ENCODE results near the gene SYNE2.
"Not testable (repeated sequence)": the region's sequence is repeated elsewhere in the genome, so short reads cannot be mapped to it uniquely, and the experiment has no call there.

The SYNE2 gene

GRCh38 chr14:64035143-64035542 is 182.3 kb downstream of the SYNE2 start:
- Histone ChIP-seq H3K4me1 (no peaks in the 10 kb centered on the region), H3K4me2 (ENCODE audit: low read length) (no peak overlapping the region), H3K27ac (no peak overlapping the region), H3K27me3 (ENCODE audit: control insufficient read depth, insufficient read depth, low read length) (no peaks in the 10 kb centered on the region), H3K4me3 (ENCODE audit: low read depth, low read length) (no peak overlapping the region), H3K36me3 (ENCODE audit: control insufficient read depth, insufficient read depth, low read length) (no peaks in the 10 kb centered on the region), H3K79me2 (no peaks in the 10 kb centered on the region), H2AFZ (no peak overlapping the region), H3K9me3 (ENCODE audit: control insufficient read depth, low read length) (no peaks in the 10 kb centered on the region), H3K9ac (no peak overlapping the region)
- TF ChIP-seq CTCF (IDR thresholded peaks at IDR 0.05), result no peak

- H3K36me3 ChIP-seq (ENCODE audit: control insufficient read depth, insufficient read depth, low read length); H3K9ac ChIP-seq; H3K9me3 ChIP-seq (ENCODE audit: control insufficient read depth, low read length); H3K79me2 ChIP-seq; H3K4me2 ChIP-seq (ENCODE audit: low read length); H3K4me3 ChIP-seq (ENCODE audit: low read depth, low read length); H3K27me3 ChIP-seq (ENCODE audit: control insufficient read depth, insufficient read depth, low read length); H2AFZ ChIP-seq; H3K27ac ChIP-seq; H3K4me1 ChIP-seq: not testable (repeated sequence)
These were observed 185.3 kb downstream of the SYNE2 start for GRCh38 chr14:64037869-64038745.

- no peak overlapping the region for H2AFZ ChIP-seq
- H3K36me3 ChIP-seq (ENCODE audit: control insufficient read depth, insufficient read depth, low read length), result no peaks in the 10 kb centered on the region
- H3K27me3 ChIP-seq (ENCODE audit: control insufficient read depth, insufficient read depth, low read length), result no peaks in the 10 kb centered on the region
- H3K27ac ChIP-seq, result no peak overlapping the region
- no peaks in the 10 kb centered on the region for H3K4me1 ChIP-seq
- H3K9me3 ChIP-seq (ENCODE audit: control insufficient read depth, low read length), result no peaks in the 10 kb centered on the region
- no peak overlapping the region for H3K4me3 ChIP-seq (ENCODE audit: low read depth, low read length)
- H3K9ac ChIP-seq, result no peak overlapping the region
- TF ChIP-seq CTCF (IDR thresholded peaks at IDR 0.05), result no peak
- no peak overlapping the region for H3K4me2 ChIP-seq (ENCODE audit: low read length)
- no peaks in the 10 kb centered on the region for H3K79me2 ChIP-seq
These were observed 186.2 kb downstream of the SYNE2 start for GRCh38 chr14:64038841-64039542.

- no peak overlapping the region for H3K4me3 ChIP-seq (ENCODE audit: low read depth, low read length)
- H3K4me2 ChIP-seq (ENCODE audit: low read length), result no peak overlapping the region
- no peak for TF ChIP-seq CTCF (IDR thresholded peaks at IDR 0.05)
- no peaks in the 10 kb centered on the region for H3K9me3 ChIP-seq (ENCODE audit: control insufficient read depth, low read length)
- no peak overlapping the region for H3K27ac ChIP-seq
- H3K4me1 ChIP-seq, result no peaks in the 10 kb centered on the region
- no peak overlapping the region for H3K9ac ChIP-seq
- no peak overlapping the region for H2AFZ ChIP-seq
- no peaks in the 10 kb centered on the region for H3K36me3 ChIP-seq (ENCODE audit: control insufficient read depth, insufficient read depth, low read length)
- H3K79me2 ChIP-seq, result no peaks in the 10 kb centered on the region
- no peaks in the 10 kb centered on the region for H3K27me3 ChIP-seq (ENCODE audit: control insufficient read depth, insufficient read depth, low read length)
These were observed 187.2 kb downstream of the SYNE2 start for GRCh38 chr14:64040044-64040443.

GRCh38 chr14:64043296-64043695 is 190.5 kb downstream of the SYNE2 start:
- not testable (repeated sequence) for H3K4me2 ChIP-seq (ENCODE audit: low read length); H3K4me3 ChIP-seq (ENCODE audit: low read depth, low read length); H3K4me1 ChIP-seq; H3K36me3 ChIP-seq (ENCODE audit: control insufficient read depth, insufficient read depth, low read length); H2AFZ ChIP-seq; H3K27me3 ChIP-seq (ENCODE audit: control insufficient read depth, insufficient read depth, low read length); H3K9ac ChIP-seq; H3K9me3 ChIP-seq (ENCODE audit: control insufficient read depth, low read length); H3K79me2 ChIP-seq; H3K27ac ChIP-seq
